GM10266 (cell line): ENCODE results near the gene KLF11.

Source experiments
- DNase-seq: peaks from one replicate; pipeline ENCODE4 v3.0.0; 2012; ENCODE audit errors: extremely low spot score
- TF ChIP-seq, protein P1 (sequence below): IDR thresholded peaks from 2 replicates; pipeline ENCODE4 v1.5.1; 2012; ENCODE audit warnings: mild to moderate bottlenecking, low read depth; ENCODE audit not compliant: control insufficient read depth, insufficient read depth; ENCODE audit errors: missing control alignments

KLF11 gene

DNA sequence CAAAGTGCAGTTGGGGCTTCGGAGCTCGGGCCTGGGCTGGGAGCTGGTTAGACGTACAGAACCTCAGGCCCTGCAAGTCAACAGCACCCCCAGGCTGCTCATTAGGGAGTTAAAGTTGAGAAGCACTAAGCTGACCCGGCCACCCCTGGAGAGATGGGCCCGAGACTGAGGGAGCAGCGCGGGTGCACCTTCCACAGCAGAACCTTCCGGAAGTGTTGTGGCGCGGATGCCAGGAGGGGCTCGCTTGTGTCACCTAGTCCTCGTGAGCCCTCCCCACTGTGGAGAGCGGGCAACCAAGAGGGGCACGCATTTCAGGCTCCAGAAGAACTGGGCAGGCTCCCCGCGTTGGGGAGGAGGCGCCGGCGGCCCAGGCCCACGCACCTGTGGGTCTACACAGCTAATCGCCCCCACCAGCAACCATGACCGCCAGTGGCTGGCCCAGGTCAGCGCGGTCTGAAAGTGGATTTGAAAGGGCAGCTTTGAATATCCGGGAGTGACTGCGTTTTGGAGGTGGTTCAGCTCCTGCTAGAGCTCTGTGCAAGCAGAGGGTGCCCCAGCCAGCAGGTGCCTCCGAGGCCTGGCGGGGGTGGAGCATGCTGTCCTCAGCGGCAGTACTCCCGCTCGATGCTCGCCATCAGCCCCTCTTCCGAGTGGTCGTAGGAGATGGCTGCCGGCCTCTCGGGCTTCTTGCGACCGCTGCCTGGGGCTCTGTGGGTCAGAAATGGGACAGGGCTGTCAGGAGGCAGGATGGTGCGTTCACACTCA lies 15.1 kb downstream of the KLF11 start:
- DNase-seq = no peak
- TF ChIP-seq, protein P1, sequence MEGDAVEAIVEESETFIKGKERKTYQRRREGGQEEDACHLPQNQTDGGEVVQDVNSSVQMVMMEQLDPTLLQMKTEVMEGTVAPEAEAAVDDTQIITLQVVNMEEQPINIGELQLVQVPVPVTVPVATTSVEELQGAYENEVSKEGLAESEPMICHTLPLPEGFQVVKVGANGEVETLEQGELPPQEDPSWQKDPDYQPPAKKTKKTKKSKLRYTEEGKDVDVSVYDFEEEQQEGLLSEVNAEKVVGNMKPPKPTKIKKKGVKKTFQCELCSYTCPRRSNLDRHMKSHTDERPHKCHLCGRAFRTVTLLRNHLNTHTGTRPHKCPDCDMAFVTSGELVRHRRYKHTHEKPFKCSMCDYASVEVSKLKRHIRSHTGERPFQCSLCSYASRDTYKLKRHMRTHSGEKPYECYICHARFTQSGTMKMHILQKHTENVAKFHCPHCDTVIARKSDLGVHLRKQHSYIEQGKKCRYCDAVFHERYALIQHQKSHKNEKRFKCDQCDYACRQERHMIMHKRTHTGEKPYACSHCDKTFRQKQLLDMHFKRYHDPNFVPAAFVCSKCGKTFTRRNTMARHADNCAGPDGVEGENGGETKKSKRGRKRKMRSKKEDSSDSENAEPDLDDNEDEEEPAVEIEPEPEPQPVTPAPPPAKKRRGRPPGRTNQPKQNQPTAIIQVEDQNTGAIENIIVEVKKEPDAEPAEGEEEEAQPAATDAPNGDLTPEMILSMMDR = no peak

DNA sequence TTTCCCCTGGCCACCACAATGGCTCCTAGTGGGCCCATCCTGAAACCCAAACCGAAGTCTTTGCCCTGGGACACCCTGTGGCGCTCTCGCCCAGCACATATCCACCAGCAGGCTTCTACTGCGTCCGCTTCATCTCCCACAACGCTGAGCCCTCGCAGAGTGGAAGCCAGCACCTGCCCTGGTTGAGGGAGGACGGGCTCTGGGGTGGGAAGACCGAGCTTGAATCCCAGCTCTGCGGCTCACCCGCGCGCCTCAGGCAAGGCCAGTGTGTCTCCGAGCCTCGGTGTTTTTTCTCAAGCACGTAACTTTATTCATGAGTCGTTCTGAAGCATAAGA lies 15.6 kb downstream of the KLF11 start:
- TF ChIP-seq, protein P1 = no peak
- no peak for DNase-seq

DNA sequence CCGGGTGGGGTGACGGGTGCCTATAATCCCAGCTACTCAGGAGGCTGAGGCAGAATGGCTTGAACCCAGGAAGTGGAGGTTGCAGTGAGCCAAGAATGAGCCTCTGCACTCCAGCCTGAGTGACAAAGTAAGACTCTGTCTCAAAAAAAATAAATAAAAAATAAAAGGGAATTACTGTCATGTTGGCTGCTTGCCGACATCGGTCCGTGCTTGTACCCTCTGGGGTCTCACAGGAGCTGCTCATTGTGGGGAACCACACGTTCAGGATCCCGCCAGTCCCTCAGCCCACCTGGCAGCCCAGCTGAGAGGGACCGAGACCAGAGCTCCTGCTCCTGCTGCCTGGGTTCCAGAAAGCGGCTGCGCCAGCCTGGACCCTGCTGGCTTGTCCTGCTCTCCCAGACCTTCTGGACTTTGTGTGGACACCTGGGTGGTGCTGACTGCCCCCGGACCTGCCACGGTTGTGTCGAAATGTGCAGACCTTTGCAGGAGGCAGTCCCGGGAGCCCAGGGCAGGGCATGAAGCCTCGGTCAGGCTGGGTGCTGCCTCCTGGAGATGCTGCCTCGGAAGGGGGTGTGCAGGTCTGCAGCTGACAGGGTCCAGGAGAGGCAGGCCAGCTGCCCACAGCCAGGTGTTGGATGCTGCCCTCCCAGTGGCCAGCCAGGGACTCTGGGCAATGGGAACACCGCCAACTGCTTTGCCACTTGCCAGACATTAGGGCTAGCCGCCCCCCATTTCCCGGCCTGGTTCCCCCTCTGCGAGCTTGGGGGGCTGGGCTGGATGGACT lies 16.4 kb downstream of the KLF11 start:
- TF ChIP-seq, protein P1 = no peak
- no peak for DNase-seq

DNA sequence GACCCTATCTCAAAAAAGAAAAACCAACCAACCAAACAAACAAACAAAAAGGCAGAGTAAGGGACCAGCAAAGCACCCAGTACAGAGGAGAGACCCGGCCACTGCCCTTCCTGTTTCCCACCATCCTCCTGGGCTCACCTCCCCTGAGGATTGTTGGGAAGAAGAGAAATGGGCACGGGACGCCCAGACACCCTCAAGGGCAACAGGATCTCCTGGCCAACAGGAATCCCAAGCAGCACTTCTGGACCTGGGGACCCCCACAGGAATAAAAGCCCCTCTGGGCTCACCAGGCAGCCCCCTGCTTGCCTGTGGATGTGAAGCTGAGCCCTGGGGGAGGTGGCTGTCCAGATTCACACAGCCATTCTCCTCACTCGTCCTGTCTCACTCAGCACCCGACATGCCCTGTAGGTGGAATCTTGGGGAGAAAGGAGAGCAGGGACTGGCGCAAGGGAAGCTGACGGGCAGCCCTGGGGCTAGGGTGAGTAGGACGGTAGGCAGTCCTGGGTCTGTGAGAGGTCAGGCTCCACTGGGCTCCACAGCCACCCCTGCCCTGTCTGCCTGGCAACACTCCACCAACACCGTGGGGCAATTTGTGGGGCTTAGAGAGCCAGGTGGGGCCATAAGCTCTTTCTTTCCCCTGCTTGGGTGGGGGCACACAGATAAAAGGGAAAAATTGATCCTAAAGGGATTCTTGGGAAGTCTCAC lies 18.0 kb downstream of the KLF11 start:
- no peak for DNase-seq
- TF ChIP-seq, protein P1 = no peak

DNA sequence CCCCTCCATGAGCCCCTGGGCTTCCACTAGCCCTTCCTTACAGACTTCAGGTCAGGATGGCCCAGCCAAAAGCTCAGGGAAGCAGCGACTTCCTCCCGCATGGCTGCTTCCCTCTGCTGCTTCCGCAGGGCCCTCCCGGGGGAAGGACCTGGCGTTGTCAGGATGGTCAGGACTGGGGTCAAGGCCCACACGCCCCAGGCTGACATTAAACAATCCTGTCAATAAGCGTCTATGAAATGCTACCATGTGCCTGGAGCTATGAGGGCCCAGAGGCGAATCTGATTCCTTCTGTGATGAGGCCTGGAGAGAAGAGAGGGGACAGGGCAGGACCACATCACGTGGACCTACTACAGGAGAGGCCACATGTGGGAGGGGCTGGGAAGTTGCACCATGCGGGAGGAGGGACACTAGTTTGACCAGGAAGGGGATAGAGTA lies 19.6 kb downstream of the KLF11 start:
- no peak for DNase-seq
- TF ChIP-seq, protein P1 = no peak

DNA sequence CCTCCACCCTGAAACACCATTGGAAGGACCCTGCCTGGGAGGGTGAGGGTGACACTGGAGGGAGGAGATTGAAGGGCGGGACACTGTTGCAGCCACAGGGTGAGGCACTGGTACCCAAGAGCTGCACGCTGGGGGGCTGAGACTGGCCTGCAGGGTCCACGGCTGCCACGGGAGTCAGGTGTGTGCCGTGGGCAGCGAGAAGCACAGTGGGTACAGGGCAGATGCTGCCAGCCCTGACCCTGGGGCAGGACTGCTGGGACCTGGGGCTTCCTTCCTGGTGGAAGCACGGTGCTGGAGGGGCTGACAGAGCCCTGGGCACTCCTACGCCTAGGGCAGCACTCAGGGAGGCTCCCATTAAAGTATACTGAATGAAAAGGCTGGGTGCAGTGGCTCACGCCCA lies 20.2 kb downstream of the KLF11 start:
- TF ChIP-seq, protein P1 = no peak
- no peak for DNase-seq
